Neuron (in vitro differentiated cells): Measurements from ENCODE around the gene EME2.
"Not testable (repeated sequence)": the region's sequence is repeated elsewhere in the genome, so short reads cannot be mapped to it uniquely, and the experiment has no call there.

ENCODE experiments used
- H2AFZ ChIP-seq: one replicate; pipeline ENCODE4 v1.6.1; 2013; ENCODE audit warnings: low read depth, mild to moderate bottlenecking, inconsistent platforms, low read length, moderate library complexity
- H3K27me3 ChIP-seq: one replicate; pipeline ENCODE4 v1.6.1; 2013; ENCODE audit warnings: low read length; ENCODE audit not compliant: insufficient read depth
- H3K36me3 ChIP-seq: one replicate; pipeline ENCODE4 v1.6.1; 2013; ENCODE audit warnings: low read length; ENCODE audit not compliant: insufficient read depth
- H3K4me1 ChIP-seq: one replicate; pipeline ENCODE4 v1.6.1; 2013; ENCODE audit warnings: low read length; ENCODE audit not compliant: insufficient read depth
- H3K4me3 ChIP-seq: 2 replicates; pipeline ENCODE4 v1.5.1; 2013; ENCODE audit warnings: mild to moderate bottlenecking, low read length, moderate library complexity
- H3K9me3 ChIP-seq: one replicate; pipeline ENCODE4 v1.6.1; 2013; ENCODE audit warnings: low read length

Gene EME2

DNA sequence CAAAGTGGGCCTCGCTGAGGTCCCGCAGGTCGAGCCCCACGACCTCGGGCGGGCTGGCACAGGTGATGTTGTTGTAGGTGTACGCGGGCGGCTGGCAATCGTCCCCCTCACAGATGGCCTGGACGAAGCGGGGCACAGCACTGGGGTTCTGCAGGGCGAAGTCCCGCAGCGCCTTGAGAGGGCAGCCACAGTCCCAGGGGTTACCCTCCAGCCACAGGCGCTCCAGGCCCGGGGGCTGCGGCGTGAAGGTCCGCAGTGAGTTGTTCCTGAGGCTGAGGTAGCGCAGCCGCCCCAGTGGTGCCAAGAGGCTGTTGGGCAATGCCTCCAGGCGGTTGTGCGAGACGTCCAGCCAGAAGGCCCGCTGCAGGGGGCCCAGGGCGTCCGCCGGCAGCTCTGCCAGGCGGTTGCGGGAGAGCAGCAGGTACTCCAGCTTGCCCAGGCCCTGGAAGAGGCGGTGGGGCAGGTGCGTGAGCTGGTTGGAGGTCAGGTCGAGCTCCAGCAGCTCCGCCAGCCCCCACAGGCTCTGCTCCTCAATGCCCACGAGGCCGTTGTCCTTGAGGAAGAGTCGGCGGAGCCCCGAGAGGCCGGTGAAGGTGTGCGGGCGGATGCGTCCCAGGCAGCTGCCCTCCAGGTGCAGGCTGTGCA, 18.1 kb downstream of the EME2 start:
- Histone ChIP-seq H3K4me1 (no peaks in the 10 kb centered on the region), H2AFZ (no peak overlapping the region), H3K4me3 (no peak overlapping the region), H3K27me3 (no peaks in the 10 kb centered on the region), H3K36me3 (peaks cover 37% of the 10 kb centered on the region), H3K9me3 (no peaks in the 10 kb centered on the region)

GRCh38 chr16:1791256-1791942, 18.8 kb downstream of the EME2 start:
- Histone ChIP-seq H3K4me1 (no peaks in the 10 kb centered on the region), H2AFZ (no peak overlapping the region), H3K4me3 (no peak overlapping the region), H3K36me3 (peaks cover 36% of the 10 kb centered on the region), H3K27me3 (no peaks in the 10 kb centered on the region), H3K9me3 (no peaks in the 10 kb centered on the region)

GRCh38 chr16:1791943-1792812, 19.6 kb downstream of the EME2 start:
- no peaks in the 10 kb centered on the region for H3K4me1 ChIP-seq
- H3K9me3 ChIP-seq, result no peaks in the 10 kb centered on the region
- H2AFZ ChIP-seq, result no peak overlapping the region
- no peaks in the 10 kb centered on the region for H3K27me3 ChIP-seq
- H3K36me3 ChIP-seq, result peaks cover 29% of the 10 kb centered on the region
- no peak overlapping the region for H3K4me3 ChIP-seq

DNA sequence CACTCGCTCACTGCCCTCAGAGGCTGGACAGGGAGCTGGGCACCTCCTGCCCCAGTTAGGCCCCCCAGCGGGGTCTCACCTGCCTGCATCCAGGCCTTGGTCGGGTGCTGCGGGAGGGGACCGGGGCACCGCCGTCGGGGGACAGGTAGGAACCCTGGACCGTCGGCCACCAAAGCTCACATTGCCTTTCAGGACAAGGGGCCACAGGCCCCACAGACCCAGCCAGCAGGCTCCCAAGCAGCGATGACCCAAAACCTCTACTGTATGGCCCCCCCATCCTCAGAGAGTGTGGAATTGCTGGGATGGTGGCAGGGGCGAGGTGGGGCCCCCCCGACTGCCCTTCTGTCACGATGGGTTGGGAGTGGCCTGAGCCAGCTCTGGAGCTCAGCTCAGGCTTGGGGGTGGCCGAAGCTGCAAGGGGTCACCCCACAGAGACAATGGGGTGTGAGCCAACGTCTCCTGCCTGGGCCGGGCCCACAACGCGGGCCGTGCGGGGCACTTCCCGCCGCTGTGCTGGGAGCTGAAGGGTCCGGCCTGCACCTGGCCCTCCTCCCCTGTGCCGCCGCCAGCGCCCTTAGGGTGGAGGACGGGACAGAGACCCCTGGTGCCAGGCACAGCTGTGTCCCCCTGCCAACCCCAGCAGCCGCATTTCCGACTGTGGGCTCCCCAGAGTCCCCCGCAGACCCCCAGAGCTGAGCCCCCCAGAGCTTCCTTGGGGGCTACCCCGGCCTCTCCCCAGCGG, 20.4 kb downstream of the EME2 start:
- no peaks in the 10 kb centered on the region for H3K4me1 ChIP-seq
- peaks cover 22% of the 10 kb centered on the region for H3K36me3 ChIP-seq
- no peak overlapping the region for H3K4me3 ChIP-seq
- H2AFZ ChIP-seq, result no peak overlapping the region
- no peaks in the 10 kb centered on the region for H3K27me3 ChIP-seq
- no peaks in the 10 kb centered on the region for H3K9me3 ChIP-seq

- Histone ChIP-seq H3K27me3 (no peaks in the 10 kb centered on the region), H3K4me3 (no peak within 1 kb of the TSS), H3K4me1 (no peaks in the 10 kb centered on the region), H2AFZ (no peak within 1 kb of the TSS), H3K9me3 (no peaks in the 10 kb centered on the region), H3K36me3 (peaks cover 16% of the 10 kb centered on the region)
These were observed 21.1 kb downstream of the EME2 start, which contains the start of gene IGFALS for GRCh38 chr16:1793578-1794220. Gene IGFALS, minus strand, starts transcription at chr16:1793705. Its CDS starts 53 bp downstream, at chr16:1793652.

DNA sequence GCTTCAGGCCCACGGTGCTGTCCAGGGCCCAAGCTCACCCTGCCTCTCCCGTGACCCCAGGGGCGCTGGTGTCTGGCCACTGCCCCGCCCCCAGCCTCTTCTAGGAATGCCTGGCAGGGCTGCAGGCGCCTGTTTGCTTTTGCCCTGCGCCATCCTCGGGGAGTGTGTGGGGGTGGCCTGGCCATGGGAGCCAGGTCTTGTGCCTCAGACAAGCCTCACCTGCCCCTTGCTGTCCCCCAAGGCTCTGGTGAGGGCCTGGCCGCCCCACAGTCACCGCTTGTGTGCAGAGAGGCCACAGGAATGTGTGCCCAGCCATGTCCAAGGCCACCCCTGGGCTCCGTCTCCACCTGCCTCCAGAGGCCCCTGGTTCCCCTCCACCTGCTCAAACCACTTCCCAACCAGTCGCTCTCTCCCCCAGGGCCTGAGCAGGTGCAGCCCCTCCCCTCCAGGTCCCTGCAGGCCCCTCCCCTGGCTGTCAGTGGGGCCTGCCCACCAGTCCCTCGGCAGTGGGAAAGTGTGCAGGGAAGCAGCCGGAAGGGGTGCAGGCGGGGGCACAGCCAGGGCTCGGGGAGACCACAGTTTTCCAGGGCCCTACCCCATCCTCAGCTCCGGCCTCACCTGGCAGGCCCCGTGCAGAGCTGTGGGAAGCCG, 21.7 kb downstream of the EME2 start:
- Histone ChIP-seq H3K4me1 (no peaks in the 10 kb centered on the region), H3K4me3 (no peak overlapping the region), H3K27me3 (no peaks in the 10 kb centered on the region), H3K9me3 (no peaks in the 10 kb centered on the region), H2AFZ (no peak overlapping the region), H3K36me3 (peaks cover 10% of the 10 kb centered on the region)

GRCh38 chr16:1794908-1795666, 22.5 kb downstream of the EME2 start:
- H3K4me3 ChIP-seq, result no peak overlapping the region

DNA sequence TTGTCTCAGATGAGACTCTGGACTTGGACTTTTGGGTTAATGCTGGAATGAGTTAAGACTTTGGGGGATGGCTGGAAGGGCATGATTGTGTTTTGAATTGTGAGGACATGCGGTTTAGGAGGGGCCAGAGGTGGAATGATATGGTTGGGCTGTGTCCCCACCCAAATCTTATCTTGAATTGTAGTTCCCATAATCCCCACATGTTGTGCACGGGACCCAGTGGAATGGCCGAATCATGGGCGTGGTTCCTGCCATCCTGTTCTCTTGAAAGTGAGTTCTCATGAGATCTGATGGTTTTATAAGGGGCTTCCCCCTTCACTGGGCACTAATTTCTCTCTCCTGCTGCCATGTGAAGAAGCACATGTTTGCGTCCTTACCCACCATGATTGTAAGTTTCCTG, 26.7 kb downstream of the EME2 start:
- not testable (repeated sequence) for H3K27me3 ChIP-seq, H3K4me3 ChIP-seq, H3K4me1 ChIP-seq, H3K9me3 ChIP-seq, H3K36me3 ChIP-seq, H2AFZ ChIP-seq

More at GRCh38 chr16:1794908-1795666, 22.5 kb downstream of the EME2 start:
- H2AFZ ChIP-seq, result no peak overlapping the region
- H3K27me3 ChIP-seq, result no peaks in the 10 kb centered on the region
- H3K9me3 ChIP-seq, result no peaks in the 10 kb centered on the region
- H3K36me3 ChIP-seq, result peaks cover 5% of the 10 kb centered on the region
- no peaks in the 10 kb centered on the region for H3K4me1 ChIP-seq

GRCh38 chr16:1800701-1801100, 28.1 kb downstream of the EME2 start:
- no peak overlapping the region for H2AFZ ChIP-seq
- H3K27me3 ChIP-seq, result no peaks in the 10 kb centered on the region
- no peak overlapping the region for H3K4me3 ChIP-seq
- peaks cover 1% of the 10 kb centered on the region for H3K36me3 ChIP-seq
- H3K9me3 ChIP-seq, result peaks cover 1% of the 10 kb centered on the region
- H3K4me1 ChIP-seq, result no peaks in the 10 kb centered on the region

DNA sequence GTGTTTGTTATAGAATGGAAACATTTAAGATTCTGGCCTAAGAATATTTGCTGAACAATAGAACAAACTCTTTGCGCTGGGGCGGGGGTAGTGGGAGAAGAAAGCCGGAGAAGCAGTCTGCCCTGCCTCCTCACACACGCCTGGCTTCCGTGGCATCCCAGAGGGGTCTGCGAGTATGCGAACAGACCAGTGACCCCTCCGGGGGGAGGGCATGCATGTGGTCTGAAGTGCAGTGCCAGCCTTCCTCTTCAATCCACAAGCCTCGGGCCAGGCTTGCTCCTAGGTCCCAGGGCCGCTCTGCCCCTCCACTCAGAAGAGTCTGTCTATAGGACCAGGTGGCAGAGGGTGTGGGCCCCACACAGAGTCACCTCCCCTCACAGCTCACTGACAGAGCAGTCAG, 35.0 kb downstream of the EME2 start:
- Histone ChIP-seq H3K27me3 (no peaks in the 10 kb centered on the region), H2AFZ (no peak overlapping the region), H3K36me3 (peaks cover 17% of the 10 kb centered on the region), H3K9me3 (peaks cover 2% of the 10 kb centered on the region), H3K4me3 (no peak overlapping the region), H3K4me1 (no peaks in the 10 kb centered on the region)

- Histone ChIP-seq H2AFZ (no peak overlapping the region), H3K4me3 (no peak overlapping the region), H3K9me3 (peaks cover 2% of the 10 kb centered on the region), H3K4me1 (no peaks in the 10 kb centered on the region), H3K27me3 (no peaks in the 10 kb centered on the region), H3K36me3 (peaks cover 19% of the 10 kb centered on the region)
These were observed 36.1 kb downstream of the EME2 start for GRCh38 chr16:1808691-1809090.
